HG03342 (cell line): ENCODE results near the gene SUSD2.
"Not testable (repeated sequence)": the region's sequence is repeated elsewhere in the genome, so short reads cannot be mapped to it uniquely, and the experiment has no call there.

ENCODE experiments used
- ATAC-seq: cut with Tn5 transposase; IDR thresholded peaks from one replicate; pipeline ENCODE4 v1.9.1; 2021; ENCODE audit warnings: mild to moderate bottlenecking, moderate library complexity; ENCODE audit not compliant: unreplicated experiment

SUSD2 gene

DNA sequence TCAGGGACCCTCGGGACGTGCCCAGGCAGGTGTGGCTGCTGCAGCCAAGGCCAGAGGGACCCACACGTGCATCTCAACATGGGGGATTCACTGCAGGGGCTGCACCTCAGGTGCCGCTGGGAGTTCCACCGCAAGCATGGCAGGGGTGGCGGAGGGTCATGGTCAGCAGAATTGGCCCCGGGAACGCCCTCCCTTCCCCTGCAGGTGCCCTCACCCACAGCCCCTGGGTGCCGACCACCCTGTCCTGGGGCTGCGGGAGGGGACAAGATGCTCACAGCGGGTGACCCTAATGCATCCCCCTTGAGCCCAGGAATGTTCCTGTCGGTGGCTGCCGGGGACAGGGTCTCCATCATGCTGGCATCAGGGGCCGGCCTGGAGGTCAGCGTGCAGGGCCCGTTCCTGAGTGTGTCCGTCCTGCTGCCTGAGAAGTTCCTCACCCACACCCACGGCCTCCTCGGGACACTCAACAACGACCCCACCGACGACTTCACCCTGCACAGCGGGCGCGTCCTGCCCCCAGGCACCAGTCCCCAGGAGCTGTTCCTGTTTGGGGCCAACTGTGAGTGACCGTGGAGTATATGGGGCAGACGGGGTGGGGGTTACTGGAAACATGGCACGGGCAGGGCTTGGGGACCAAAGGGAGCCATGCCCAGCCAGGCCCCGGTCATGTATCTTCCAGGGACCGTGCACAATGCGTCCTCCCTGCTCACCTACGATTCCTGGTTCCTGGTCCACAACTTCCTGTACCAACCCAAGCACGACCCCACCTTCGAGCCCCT, 5.8 kb downstream of the SUSD2 start:
- no peak for ATAC-seq

DNA sequence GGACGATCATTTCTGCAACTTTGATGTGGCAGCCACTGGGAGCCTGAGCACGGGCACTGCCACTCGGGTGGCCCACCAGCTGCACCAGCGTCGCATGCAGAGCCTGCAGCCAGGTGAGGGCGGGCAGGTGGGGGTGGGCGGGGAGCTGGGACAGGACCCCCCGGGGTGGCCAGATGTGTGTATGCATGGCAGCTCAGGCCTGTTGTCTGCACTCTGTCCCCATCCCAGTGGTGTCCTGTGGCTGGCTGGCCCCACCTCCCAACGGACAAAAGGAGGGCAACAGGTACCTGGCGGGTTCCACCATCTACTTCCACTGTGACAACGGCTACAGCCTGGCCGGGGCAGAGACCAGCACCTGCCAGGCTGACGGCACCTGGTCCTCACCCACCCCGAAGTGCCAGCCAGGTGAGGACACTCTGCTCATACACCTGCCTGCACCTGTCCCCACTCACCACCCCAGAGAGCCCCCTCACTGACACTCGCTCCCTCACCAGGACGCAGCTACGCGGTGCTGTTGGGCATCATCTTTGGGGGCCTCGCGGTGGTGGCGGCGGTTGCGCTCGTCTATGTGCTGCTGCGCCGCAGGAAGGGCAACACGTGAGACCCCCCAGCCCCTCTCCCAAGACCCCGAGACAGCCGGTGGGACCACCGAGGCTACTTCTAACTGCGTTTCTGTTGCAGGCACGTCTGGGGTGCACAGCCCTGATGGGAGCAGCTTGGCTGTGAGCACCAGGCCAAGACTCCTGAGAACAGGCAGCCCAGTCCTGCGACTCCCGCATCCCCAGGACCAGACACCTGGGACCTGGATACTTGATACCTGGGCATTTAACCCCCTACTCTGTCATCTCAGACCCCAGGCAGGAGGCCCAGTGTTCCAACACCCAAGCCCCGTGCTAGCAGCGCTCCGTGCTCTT, 6.7 kb downstream of the SUSD2 start:
- ATAC-seq: no peak

DNA sequence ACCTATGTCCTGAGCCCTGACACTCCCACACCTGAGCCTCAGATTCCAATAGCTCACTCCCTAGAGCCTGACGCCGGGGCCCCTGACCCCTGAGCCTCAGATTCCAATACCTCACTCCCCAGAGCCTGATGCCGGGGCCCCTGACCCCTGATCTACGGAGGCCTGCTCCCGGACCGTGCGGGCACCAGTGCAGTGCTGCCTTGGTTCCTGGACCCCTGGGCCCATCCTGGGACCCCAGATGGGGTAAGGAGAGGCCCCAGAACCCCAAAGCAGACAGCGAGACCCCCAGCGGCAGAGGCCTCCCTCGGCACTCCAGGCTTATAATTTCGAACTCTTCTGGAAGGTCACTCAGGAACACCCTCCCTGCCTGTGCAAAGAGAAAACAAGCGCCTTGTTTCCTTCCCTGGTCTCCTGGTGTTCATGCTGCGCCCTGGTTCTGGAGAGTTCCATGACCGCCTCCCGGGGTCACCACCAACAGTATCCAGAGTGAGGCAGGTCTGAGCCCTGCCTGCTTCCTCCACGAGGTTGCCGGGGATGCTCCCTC, 7.5 kb downstream of the SUSD2 start:
- ATAC-seq: no peak

DNA sequence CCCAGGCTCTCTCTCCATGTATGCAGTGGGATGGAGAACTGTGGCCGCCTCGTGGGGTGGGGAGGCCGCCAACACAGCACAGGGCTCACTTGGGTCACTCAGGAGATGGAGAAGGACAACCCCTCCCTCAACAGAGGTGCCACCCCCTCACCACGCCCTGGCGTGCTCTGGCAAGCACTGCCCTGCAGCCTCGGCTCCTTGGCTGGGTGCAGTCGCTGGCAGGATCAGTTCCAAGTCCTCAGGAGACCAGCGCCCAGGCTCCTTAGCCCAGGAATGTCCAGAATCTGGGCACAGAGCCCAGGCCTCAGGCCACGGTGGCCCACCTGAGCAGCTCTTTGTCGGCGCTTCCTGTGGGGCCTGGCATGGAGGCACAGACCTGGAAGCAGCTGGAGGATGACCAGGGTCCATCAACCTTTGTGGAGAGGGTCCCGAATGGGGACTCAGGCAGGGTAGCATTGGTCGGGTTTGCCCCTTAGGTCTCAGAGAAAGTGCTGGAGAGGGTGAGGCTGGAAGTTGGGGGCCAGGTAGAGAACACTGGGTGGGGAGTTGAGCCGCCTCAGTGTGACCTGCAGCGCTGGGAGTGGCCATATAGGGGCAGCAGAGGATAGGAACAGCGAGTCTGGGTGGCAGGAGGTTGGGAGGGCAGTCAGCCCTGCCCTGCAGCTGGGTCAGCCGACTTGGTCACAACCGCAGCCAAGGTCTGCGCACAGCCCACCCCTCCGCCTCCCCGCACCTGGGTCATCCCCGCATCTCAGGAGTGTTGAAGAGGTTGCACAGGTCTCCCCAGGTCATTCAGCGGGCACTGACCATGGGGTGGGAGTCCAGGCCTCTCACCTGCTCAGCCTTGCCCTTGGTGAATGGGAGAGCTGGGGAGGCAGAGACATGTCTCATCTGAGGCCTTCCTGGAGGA, 8.2 kb downstream of the SUSD2 start:
- no peak for ATAC-seq

DNA sequence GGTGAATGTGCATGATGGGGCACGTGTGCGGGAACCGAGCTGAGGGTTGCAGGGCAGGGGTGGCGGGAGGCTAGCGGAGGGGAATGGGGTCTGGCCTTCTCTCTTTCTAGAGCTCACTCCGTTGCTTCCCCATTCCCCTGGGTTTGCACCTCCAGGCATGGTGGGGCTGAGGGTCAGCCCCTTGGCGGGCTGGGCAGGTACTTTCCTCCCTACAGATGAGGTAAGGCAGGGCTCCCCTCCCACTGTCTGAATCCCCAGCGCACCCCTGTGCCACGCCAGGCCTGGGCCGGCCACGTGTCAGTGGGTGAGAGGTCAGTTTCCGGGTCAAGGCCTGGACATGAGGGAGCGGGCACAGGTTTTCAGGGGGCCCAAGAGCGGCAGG, 8.9 kb downstream of the SUSD2 start:
- ATAC-seq: no peak

DNA sequence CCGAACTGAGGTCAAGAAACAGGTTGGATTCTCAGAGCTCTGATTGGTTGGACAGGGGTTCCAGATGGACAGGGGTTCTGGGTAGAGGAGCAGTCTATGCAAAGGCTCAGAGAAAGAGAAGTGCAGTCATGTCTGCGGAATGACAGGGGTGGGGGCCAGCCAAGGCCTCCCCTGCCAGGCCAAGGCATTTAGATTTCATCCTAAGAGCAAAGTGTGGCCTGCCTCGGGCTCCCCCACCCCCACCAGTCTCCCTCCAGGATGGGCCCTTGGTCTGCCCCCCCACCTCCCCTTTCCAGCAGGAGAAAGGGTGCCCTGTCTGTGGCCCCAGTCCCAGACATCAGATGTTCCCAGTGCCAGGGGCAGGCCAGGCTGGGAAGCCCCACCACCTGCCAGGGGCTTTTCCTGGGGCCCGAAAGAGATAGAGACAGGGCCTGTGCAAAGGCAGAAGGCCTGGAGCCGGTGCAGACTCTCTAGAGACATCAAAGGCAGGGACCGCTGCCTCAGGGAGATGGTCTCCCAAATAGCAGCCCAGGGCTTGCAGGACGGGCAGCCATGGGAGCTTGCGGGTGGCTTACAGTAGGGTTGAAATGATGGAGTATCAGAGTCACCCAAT, 9.4 kb downstream of the SUSD2 start:
- ATAC-seq: no peak

DNA sequence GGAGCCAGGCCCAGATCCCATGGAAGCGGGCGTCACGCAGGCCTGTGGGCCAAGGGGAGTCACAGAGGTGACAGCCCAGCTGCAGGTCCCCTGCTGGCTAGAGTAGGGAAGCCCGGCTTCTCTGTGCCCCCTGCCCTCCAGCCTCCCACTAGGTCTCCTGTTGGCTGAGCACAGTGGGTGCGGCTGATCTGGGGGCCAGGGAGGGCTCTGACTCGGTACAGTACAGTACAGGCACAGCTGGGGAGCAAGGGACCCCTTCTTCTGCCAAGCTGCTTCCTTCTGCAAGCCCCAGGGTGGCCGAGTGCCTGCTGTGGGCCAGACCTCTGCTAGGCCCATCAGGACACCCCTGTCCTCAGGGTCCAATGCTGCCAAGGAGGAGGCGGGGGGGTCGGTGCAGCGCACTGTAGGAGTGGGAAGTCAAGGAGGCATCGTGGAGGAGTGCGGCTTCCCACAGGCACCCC, 10.1 kb downstream of the SUSD2 start:
- no peak for ATAC-seq

DNA sequence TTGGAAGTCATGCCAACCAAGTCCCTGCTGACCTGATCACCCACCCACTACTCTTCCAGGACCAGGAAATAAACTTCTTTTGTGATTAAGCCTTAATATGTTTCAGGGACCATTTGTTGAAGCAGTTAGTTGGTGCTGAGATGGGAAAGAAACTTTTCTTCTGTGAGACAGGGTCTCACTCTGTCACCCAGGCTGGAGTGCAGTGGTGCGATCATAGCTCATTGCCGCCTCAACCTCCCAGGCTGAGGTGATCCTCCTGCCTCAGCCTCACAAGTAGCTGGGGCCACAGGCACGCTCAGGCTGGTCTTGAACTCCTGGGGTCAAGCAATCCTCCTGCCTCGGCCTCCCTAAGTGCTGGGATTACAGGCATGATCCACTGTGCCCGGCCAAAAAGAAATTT, 10.6 kb downstream of the SUSD2 start:
- ATAC-seq: no peak

DNA sequence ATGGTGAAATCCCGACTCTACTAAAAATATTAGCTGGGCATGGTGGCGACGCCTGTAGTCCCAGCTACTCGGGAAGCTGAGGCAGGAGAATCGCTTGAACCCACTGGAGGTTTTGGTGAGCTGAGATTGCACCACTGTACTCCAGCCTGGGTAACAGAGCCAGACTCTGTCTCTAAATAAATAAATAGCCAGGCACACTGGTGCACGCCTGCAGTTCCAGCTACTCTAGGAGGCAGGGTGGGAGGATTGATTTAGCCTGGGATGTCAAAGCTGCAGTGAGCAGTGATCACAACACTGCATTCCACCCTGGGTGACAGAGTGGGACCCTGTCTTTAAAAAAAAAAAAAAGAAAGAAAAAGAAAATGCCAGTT, 17.4 kb downstream of the SUSD2 start:
- no peak for ATAC-seq

DNA sequence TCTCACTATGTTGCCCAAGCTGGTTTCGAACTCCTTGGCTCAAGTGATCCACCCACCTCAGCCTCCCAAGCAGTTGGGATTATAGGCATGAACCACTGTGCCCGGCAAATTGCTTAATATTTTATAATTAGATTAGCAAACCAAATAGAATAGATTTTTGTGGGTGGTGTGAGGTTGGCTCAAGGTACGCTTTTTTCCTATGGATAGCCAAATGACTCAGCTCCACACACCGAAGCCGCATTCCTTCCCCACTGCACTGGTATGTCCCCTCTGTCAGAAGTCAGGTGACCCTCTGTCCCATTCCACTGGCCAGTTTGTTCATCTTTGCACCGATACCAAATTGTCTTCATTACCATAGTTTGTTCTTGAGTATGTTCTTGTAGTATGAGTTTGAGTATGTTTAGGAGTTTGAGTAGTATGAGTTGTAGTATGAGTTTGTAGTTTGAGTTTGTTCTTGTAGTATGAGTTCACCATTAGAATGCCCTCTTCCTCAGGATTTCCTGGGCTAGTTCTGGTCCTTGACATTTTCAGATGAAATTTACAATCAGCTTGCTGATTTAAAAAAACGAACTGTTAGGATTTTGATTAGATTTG, 19.4 kb downstream of the SUSD2 start:
- ATAC-seq: no peak

DNA sequence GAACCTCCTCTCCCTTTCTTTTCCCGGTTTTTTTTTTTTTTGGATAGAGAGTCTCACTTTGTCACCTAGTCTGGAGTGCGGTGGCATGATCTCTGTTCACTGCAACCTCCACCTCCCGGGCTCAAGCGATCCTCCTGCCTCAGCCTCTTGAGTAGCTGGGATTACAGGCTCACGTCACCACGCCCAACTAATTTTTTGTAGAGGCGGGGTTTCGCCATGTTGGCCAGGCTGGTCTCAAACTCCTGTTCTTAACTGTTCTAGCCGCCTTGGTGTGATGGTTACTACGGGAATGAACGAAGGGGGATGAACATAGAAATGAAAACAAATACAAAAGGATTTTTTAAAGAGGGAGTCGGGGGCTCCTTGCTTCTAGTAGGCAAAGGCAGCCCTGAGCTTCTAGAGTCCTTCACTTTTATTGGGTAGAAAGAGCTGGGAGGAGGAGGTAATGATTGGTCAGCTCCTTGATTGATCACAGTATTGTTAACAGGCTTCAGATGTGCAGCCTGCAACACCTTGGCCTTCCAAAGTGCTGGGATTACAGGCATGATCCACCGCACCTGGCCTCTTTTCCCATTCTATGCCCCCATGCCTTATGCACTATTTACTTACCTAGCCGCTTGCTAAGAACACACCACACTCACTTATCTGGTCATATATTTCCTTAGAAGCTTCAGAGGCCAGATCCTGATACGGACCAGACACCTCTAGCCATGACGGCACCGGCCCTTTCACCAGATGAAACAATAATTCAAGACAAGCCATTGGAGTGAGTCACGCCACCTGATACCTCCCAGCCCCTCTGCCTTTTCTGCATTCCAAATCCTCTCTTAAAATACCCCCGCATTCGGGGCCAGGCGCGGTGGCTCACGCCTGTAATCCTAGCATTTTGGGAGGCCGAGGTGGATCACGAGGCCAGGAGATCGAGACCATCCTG, 20.7 kb downstream of the SUSD2 start:
- no peak for ATAC-seq

DNA sequence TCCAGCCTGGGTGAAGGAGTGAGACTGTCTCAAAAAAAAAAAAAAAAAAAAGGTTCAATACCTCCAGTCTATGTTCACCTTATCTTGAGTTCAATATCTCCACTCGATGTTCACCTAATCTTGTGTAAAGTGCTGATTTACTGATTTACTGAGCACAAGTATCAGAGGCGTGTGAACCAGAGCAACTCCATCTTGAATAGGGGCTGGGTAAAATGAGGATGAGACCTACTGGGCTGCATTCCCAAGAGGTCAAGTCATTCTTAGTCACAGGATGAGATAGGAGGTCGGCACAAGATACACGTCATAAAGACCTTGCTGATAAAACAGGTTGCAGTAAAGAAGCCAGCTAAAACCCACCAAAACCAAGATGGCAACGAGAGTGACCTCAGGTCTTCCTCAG, 22.6 kb downstream of the SUSD2 start:
- ATAC-seq: not testable (repeated sequence)

DNA sequence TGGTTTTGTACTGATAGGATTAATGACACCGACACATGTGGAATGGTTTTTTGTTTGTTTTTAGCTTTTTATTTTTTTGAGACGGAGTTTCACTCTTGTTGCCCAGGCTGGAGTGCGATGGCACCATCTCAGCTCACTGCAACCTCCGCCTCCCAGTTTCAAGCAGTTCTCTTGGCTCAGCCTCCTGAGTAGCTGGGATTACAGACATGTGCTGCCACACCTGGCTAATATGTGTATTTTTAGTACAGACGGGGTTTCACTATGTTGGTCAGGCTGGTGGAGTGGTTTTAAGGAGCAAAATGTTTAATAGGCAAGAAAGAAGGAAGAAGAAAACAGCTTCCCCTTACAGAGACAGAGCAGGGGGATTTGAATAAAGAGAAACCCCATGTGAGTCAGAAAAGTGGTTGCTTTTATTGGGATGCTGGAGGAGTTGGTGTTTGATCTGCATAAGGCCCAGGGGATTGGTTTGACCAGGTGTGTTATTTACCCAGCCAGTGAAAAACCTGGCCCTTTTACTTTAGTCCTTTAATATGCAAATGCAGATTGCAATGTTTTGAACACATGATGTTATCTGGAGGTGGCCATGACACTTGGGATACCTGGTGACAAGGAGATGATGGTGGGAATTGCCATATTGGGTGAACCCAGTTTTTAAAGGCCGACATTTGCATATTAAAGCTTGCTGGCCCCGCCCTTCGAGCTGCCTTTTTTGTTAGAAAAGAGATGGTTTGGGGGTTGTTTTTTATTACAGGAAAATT, 24.3 kb downstream of the SUSD2 start:
- ATAC-seq: no peak

DNA sequence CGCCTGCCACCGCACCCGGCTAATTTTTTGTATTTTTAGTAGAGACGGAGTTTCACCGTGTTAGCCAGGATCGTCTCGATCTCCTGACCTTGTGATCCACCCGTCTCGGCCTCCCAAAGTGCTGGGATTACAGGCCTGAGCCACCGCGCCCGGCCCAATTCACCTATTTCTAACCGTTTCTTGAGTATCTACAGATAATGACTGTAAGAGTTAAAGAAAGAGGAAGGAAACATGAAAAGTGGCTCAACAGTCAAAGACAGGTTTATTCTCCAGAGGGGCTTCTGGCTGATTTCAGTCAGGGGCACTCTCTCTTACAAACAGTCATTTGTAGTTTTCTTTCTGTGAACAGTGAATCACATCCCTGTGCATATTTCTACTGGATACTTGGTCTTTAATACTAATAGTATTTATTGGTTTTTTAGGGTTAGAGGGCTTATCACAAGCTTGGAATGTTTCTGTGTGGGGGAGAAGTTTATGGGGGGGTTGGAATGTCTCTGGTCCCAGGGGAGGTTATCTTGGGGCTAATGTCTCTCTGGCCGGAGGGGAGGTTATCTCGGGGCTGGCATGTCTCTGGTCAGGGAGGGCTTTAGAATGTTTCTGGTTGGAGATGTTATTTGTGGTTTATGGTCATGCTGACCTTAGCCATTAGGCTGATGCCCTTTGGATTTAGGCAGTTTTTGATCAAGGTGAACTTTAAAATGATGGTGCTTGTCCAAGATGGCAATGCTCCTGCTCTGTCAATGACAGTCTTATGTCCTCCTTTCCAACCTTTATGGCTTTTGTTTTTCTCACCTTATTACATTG, 25.4 kb downstream of the SUSD2 start:
- ATAC-seq: not testable (repeated sequence)

DNA sequence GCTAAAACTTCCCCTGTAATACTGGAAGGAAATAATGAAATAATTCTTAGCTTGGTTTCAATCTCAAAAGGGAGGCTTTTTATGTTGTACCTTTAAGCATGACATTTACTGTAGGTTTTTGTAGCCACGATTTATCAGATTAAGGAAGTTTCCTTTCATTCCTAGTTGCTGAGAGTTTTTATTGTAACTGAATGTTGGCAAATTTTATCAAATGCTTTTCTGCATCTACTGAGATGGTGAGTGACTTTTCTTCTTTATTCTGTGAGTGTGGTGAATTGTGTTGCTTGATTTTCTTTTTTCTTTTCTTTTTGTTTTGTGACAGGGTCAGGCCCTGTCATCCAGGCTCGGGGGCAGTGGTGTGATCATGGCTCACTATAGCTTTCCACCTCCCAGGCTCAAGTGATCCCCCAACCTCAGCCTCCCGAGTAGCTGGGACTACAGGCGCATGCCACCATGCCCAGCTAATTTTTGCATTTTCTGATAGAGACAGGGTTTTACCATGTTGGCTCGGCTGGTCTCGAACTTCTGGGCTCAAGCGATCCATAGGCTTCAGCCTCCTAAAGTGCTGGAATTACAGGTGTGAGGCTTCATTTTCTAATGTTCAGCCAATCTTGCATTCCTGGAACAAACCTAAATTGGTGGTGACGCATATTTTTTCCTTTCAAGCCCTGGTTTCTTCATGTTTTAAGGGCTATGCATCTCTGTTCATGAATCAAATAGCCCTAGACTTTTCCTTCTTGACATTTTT, 26.2 kb downstream of the SUSD2 start:
- ATAC-seq: no peak

DNA sequence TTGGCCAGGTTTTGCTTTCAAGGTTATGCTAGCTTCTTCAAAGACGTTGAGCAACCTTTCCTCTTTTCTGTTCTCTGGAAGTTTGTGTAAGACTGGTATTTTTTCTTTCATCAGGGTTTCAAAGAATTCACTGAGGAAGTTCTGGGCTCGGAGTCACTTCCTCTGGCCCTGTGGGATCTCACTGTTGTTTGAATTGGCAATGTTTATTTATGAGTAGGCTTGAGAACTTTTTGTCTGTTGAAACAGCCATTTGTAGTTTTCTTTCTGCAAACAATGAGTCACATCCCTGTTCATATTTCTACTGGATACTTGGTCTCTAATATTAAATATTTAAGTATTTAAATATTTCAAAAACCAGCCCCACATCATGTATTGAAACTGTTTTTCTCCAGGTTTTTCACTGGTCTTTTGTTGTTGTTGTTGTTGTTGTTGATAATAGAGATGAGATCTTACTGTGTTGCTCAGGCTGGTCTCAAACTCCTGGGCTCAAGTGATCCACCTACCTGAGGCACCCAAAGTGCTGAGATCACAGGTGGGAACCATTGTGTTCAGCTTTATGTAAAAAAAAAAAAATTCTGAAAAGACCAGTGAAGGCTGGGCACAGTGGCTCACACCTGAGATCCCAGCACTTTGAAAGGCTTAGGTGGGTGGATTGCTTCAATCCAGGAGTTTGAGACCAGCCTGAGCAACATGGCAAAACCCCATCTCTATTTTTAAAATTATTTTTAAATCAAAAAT, 26.9 kb downstream of the SUSD2 start:
- ATAC-seq: no peak
